Natural killer cell (primary cell): Measurements from ENCODE around the gene ULK4. TPM values are rescaled to one million over a fixed set of nuclear protein-coding genes. Genes with fewer than 3 reads are reported as not detected.
"Not testable (repeated sequence)": the region's sequence is repeated elsewhere in the genome, so short reads cannot be mapped to it uniquely, and the experiment has no call there.

Source experiments
- ATAC-seq, 3 donors: fragments of 150-1000 bp in 2 of 3; fragments of 200-7000 bp in 1 of 3; cut with Tn5 transposase; 1 replicate in 1 of 3; 2 replicates in 2 of 3; pipeline ENCODE4 v1.10.0; 2021; ENCODE audit warnings: mild to moderate bottlenecking in 2 of 3, moderate library complexity in 2 of 3
- DNase-seq, 2 donors: peaks; one replicate each; pipeline versions ENCODE4 v3.0.0 to v3.0.0-alpha.2; 2013 to 2021; ENCODE audit warnings: mixed read lengths in 1 of 2
- H3K27ac ChIP-seq: one replicate; pipeline ENCODE4 v1.5.1; 2013; ENCODE audit warnings: mild to moderate bottlenecking, low read length
- H3K27me3 ChIP-seq: one replicate; pipeline ENCODE4 v1.6.1; 2013; ENCODE audit warnings: low read length; ENCODE audit not compliant: control insufficient read depth, insufficient read depth
- H3K36me3 ChIP-seq: one replicate; pipeline ENCODE4 v1.6.1; 2013; ENCODE audit warnings: low read length; ENCODE audit not compliant: control insufficient read depth, insufficient read depth
- H3K4me1 ChIP-seq: one replicate; pipeline ENCODE4 v1.6.1; 2013; ENCODE audit warnings: low read length; ENCODE audit not compliant: control insufficient read depth, insufficient read depth
- H3K4me3 ChIP-seq: one replicate; pipeline ENCODE4 v1.5.1; 2013; ENCODE audit warnings: low read length
- H3K9me3 ChIP-seq: one replicate; pipeline ENCODE4 v1.6.1; 2013; ENCODE audit warnings: low read length; ENCODE audit not compliant: control insufficient read depth, insufficient read depth
- H3K27ac Mint-ChIP-seq, 2 donors: one replicate each; pipeline ENCODE4 v1.8.0; 2022; ENCODE audit warnings: mild to moderate bottlenecking in 2 of 2, mixed read lengths in 2 of 2, moderate library complexity in 1 of 2
- H3K27me3 Mint-ChIP-seq, 2 donors: one replicate each; pipeline ENCODE4 v1.8.0; 2022; ENCODE audit warnings: low read depth in 2 of 2, mixed read lengths in 2 of 2
- H3K36me3 Mint-ChIP-seq: one replicate; pipeline ENCODE4 v1.8.0; 2022; ENCODE audit warnings: mixed read lengths
- H3K4me1 Mint-ChIP-seq, 2 donors: one replicate each; pipeline ENCODE4 v1.8.0; 2022; ENCODE audit warnings: mixed read lengths in 2 of 2
- H3K4me3 Mint-ChIP-seq: one replicate; pipeline ENCODE4 v1.8.0; 2022; ENCODE audit warnings: mild to moderate bottlenecking, moderate library complexity, mixed read lengths
- H3K9me3 Mint-ChIP-seq, 2 donors: one replicate each; pipeline ENCODE4 v1.8.0; 2022; ENCODE audit warnings: mixed read lengths in 2 of 2
- WGBS: methylation state at CpG from one replicate; pipeline ENCODE4 v1.1.7; 2013; ENCODE audit warnings: missing lambda C conversion rate; ENCODE audit not compliant: insufficient coverage; 5-methylcytosine and 5-hydroxymethylcytosine counted together
- intact Hi-C: fragments of 100-400 bp; cut with micrococcal nuclease; formaldehyde crosslinking; loops from one replicate; pipeline ENCODE4 v1.14.2; 2022
- total RNA-seq, 4 donors: library from RNA; stranded (reverse); fragments of 120-200 nt in 1 of 4; gene quantifications; one replicate each; pipeline versions ENCODE4 v1.2.3 to v1.2.4, GENCODE V29; 2013 to 2022
- TF ChIP-seq, protein P1 (sequence below): fragments of 200-600 bp; IDR thresholded peaks from one replicate; pipeline ENCODE4 v1.8.0; 2022; ENCODE audit warnings: antibody characterized with exemption

Gene ULK4
- total RNA-seq, 3 donors from 2014 or later (not counting 1 experiment from before 2014, with no cell fraction given): 19.2 to 25.7 (median 21.2) TPM

DNA sequence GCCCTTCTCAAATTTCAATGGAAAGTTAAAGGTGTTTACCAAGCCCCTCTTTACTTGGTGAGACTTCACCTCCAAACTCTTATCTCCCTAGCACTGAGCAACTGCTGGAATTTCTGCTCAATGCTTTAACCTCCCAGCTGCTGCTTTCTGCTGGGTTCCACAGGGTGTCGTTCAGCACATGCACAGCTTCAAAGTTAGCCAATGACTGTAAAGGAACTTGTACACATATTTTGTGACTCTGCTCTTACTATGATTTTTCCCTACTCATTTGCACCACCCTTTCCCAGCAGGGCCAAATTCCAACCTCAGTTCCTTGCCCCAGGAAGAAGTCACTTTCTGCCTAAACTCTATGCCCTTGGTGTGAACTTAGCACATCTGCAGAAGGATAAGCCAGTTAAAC lies 89.7 kb downstream of the ULK4 start:
- ATAC-seq (no peak), DNase-seq (no peak)
- H3K36me3 ChIP-seq: no peaks in the 10 kb centered on the region
- H3K4me1 ChIP-seq: no peaks in the 10 kb centered on the region
- 93% methylated on average over 1 of the region's 1 CpG for WGBS
- no peaks in the 10 kb centered on the region for H3K4me1 Mint-ChIP-seq
- no peaks in the 10 kb centered on the region for H3K27me3 Mint-ChIP-seq
- H3K27ac ChIP-seq: no peak overlapping the region
- H3K36me3 Mint-ChIP-seq: no peaks in the 10 kb centered on the region
- H3K27me3 ChIP-seq: no peaks in the 10 kb centered on the region
- intact Hi-C loops: no loop called here
- TF ChIP-seq, protein P1, sequence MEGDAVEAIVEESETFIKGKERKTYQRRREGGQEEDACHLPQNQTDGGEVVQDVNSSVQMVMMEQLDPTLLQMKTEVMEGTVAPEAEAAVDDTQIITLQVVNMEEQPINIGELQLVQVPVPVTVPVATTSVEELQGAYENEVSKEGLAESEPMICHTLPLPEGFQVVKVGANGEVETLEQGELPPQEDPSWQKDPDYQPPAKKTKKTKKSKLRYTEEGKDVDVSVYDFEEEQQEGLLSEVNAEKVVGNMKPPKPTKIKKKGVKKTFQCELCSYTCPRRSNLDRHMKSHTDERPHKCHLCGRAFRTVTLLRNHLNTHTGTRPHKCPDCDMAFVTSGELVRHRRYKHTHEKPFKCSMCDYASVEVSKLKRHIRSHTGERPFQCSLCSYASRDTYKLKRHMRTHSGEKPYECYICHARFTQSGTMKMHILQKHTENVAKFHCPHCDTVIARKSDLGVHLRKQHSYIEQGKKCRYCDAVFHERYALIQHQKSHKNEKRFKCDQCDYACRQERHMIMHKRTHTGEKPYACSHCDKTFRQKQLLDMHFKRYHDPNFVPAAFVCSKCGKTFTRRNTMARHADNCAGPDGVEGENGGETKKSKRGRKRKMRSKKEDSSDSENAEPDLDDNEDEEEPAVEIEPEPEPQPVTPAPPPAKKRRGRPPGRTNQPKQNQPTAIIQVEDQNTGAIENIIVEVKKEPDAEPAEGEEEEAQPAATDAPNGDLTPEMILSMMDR: no peak
- no peaks in the 10 kb centered on the region for H3K9me3 Mint-ChIP-seq
- no peak overlapping the region for H3K27ac Mint-ChIP-seq
- H3K4me3 Mint-ChIP-seq: no peak overlapping the region
- H3K4me3 ChIP-seq: no peak overlapping the region
- no peaks in the 10 kb centered on the region for H3K9me3 ChIP-seq

DNA sequence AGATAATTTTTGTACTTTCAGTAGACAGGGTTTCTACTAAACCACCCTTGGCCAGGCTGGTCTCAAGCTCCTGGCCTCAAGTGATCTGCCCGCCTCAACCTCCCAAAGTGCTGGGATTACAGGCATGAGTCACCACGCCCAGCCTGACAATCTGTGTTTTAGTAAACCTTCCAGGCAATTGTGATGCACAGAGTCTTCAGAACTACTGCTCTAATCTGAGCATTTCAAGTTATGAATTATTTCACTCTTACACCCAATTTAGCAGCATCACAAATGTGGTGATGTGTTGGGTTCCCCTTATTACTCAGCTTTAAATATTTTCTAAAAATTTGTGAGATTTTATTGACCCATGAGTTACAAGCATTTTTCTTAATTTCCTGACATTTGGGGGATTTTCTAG lies 94.4 kb downstream of the ULK4 start:
- H3K27ac Mint-ChIP-seq: no peak overlapping the region
- Histone ChIP-seq H3K27me3 (no peaks in the 10 kb centered on the region), H3K9me3 (no peaks in the 10 kb centered on the region), H3K36me3 (no peaks in the 10 kb centered on the region), H3K4me1 (no peaks in the 10 kb centered on the region), H3K4me3 (no peak overlapping the region), H3K27ac (no peak overlapping the region)
- no peaks in the 10 kb centered on the region for H3K27me3 Mint-ChIP-seq
- ATAC-seq (no peak), DNase-seq (no peak)
- TF ChIP-seq, protein P1: no peak
- no peaks in the 10 kb centered on the region for H3K36me3 Mint-ChIP-seq
- WGBS: 82% methylated on average over 2 of the region's 2 CpGs
- intact Hi-C loops: no loop called here
- H3K9me3 Mint-ChIP-seq: no peaks in the 10 kb centered on the region
- H3K4me3 Mint-ChIP-seq: no peak overlapping the region
- H3K4me1 Mint-ChIP-seq: no peaks in the 10 kb centered on the region

DNA sequence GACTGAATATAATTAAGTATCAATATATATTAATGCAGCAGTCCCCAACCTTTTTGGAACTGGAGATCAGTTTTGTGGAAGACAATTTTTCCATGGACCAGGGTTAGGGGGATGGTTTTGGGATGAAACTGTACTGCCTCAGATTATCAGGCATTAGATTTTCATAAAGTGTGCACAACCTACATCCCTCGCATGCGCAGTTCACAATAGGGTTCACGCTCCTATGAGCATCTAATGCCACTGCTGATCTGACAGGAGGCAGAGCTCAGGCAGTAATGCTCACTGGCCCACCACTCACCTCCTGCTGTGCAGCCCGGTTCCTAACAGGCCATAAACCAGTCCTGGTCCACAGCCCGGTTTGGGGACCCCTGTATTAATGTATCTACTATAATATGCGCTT lies 95.6 kb downstream of the ULK4 start:
- H3K9me3 ChIP-seq: no peaks in the 10 kb centered on the region
- no peak overlapping the region for H3K27ac ChIP-seq
- 97% methylated on average over 3 of the region's 6 CpGs for WGBS
- Mint-ChIP-seq H3K9me3 (no peaks in the 10 kb centered on the region), H3K27ac (no peak overlapping the region), H3K36me3 (no peaks in the 10 kb centered on the region), H3K4me3 (no peak overlapping the region), H3K4me1 (no peaks in the 10 kb centered on the region), H3K27me3 (no peaks in the 10 kb centered on the region)
- H3K27me3 ChIP-seq: no peaks in the 10 kb centered on the region
- intact Hi-C loops: no loop called here
- DNase-seq (no peak), ATAC-seq (no peak)
- H3K4me3 ChIP-seq: no peak overlapping the region
- TF ChIP-seq, protein P1: no peak
- H3K4me1 ChIP-seq: no peaks in the 10 kb centered on the region
- no peaks in the 10 kb centered on the region for H3K36me3 ChIP-seq

DNA sequence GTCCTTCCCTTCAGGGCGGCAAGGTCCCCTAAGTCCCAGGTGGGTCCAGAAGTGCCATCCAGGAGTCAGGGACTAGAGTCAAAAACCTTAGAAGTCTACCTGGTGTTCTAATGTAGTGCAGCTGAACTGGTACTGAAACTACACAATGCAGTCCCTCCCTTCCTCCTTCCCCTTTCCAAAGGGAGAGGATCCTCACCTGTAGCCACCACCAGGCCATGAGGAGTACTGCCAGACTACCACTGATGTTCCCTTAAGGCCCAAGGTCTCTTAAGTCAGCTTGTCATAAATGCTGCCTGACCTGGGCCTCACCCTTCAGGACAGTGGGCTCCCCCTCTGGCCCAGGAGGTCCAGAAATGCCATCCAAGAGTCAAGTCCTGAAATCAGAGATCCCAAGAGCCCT lies 98.9 kb downstream of the ULK4 start:
- Histone ChIP-seq H3K36me3 (no peaks in the 10 kb centered on the region), H3K4me3 (no peak overlapping the region), H3K4me1 (no peaks in the 10 kb centered on the region), H3K27ac (no peak overlapping the region), H3K27me3 (no peaks in the 10 kb centered on the region), H3K9me3 (no peaks in the 10 kb centered on the region)
- H3K36me3 Mint-ChIP-seq: no peaks in the 10 kb centered on the region
- 100% methylated on average over 1 of the region's 1 CpG for WGBS
- no peaks in the 10 kb centered on the region for H3K9me3 Mint-ChIP-seq
- intact Hi-C loops: no loop called here
- TF ChIP-seq, protein P1: no peak
- no peaks in the 10 kb centered on the region for H3K4me1 Mint-ChIP-seq
- ATAC-seq: no peak
- H3K27me3 Mint-ChIP-seq: no peaks in the 10 kb centered on the region
- H3K27ac Mint-ChIP-seq: no peak overlapping the region
- DNase-seq: no peak
- no peak overlapping the region for H3K4me3 Mint-ChIP-seq

DNA sequence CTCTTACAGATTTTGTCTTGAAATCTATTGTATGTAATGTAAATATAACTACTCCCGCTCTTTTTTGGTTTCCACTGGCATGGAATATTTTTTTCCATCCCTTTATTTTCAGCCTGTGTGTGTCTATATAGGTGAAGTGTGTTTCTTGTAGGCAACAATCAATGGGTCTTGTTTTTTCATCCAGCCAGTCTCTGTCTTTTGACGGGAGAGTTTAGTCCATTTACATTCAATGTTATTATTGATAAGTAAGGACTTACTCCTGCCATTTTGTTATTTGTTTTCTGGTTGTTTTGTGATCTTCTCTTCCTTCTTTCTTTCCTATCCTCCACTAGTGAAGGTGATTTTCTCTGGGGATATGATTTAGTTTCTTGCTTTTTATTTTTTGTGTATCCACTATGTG lies 101.4 kb downstream of the ULK4 start:
- intact Hi-C loops, H3K27ac Mint-ChIP-seq, H3K4me1 Mint-ChIP-seq, DNase-seq, H3K4me3 Mint-ChIP-seq, H3K27me3 Mint-ChIP-seq, H3K4me3 ChIP-seq, H3K9me3 Mint-ChIP-seq, H3K4me1 ChIP-seq, ATAC-seq, H3K27ac ChIP-seq, H3K9me3 ChIP-seq, H3K36me3 ChIP-seq, H3K36me3 Mint-ChIP-seq, H3K27me3 ChIP-seq: not testable (repeated sequence)
- WGBS: 100% methylated on average over 1 of the region's 2 CpGs
